Measurements from ENCODE around the gene C6orf120.
"Not testable (repeated sequence)": the region's sequence is repeated elsewhere in the genome, so short reads cannot be mapped to it uniquely, and the experiment has no call there.

C6orf120 gene

GRCh38 chr6:169685860-169686259 is 16.1 kb upstream of the C6orf120 start:
- H3K36me3 ChIP-seq (ENCODE audit: control insufficient read depth, insufficient read depth, low read length): no peaks in the 10 kb centered on the region
- H3K9ac ChIP-seq (ENCODE audit: low read depth, low read length): no peak overlapping the region
- H3K4me1 ChIP-seq (ENCODE audit: control insufficient read depth, insufficient read depth, low read length): no peaks in the 10 kb centered on the region
- no peak overlapping the region for H3K4me3 ChIP-seq (ENCODE audit: low read depth, low read length)
- H3K27me3 ChIP-seq (ENCODE audit: control insufficient read depth, insufficient read depth, low read length): no peaks in the 10 kb centered on the region
- no peaks in the 10 kb centered on the region for H3K9me3 ChIP-seq (ENCODE audit: control insufficient read depth, insufficient read depth, low read length)

GRCh38 chr6:169689287-169689686 is 12.6 kb upstream of the C6orf120 start:
- no peaks in the 10 kb centered on the region for H3K36me3 ChIP-seq (ENCODE audit: control insufficient read depth, insufficient read depth, low read length)

GRCh38 chr6:169691260-169691659 is 10.7 kb upstream of the C6orf120 start:
- Histone ChIP-seq H3K4me3 (ENCODE audit: low read depth, low read length) (no peak overlapping the region), H3K27me3 (ENCODE audit: control insufficient read depth, insufficient read depth, low read length) (no peaks in the 10 kb centered on the region), H3K36me3 (ENCODE audit: control insufficient read depth, insufficient read depth, low read length) (peaks cover 4% of the 10 kb centered on the region), H3K9ac (ENCODE audit: low read depth, low read length) (no peak overlapping the region), H3K4me1 (ENCODE audit: control insufficient read depth, insufficient read depth, low read length) (no peaks in the 10 kb centered on the region), H3K9me3 (ENCODE audit: control insufficient read depth, insufficient read depth, low read length) (no peaks in the 10 kb centered on the region)

More at GRCh38 chr6:169689287-169689686, 12.6 kb upstream of the C6orf120 start:
- Histone ChIP-seq H3K9me3 (ENCODE audit: control insufficient read depth, insufficient read depth, low read length) (no peaks in the 10 kb centered on the region), H3K4me1 (ENCODE audit: control insufficient read depth, insufficient read depth, low read length) (no peaks in the 10 kb centered on the region), H3K4me3 (ENCODE audit: low read depth, low read length) (no peak overlapping the region), H3K9ac (ENCODE audit: low read depth, low read length) (no peak overlapping the region), H3K27me3 (ENCODE audit: control insufficient read depth, insufficient read depth, low read length) (no peaks in the 10 kb centered on the region)

GRCh38 chr6:169692516-169692915 is 9.4 kb upstream of the C6orf120 start:
- Histone ChIP-seq H3K4me3 (ENCODE audit: low read depth, low read length) (no peak overlapping the region), H3K9ac (ENCODE audit: low read depth, low read length) (no peak overlapping the region), H3K36me3 (ENCODE audit: control insufficient read depth, insufficient read depth, low read length) (peaks cover 4% of the 10 kb centered on the region), H3K27me3 (ENCODE audit: control insufficient read depth, insufficient read depth, low read length) (no peaks in the 10 kb centered on the region), H3K9me3 (ENCODE audit: control insufficient read depth, insufficient read depth, low read length) (no peaks in the 10 kb centered on the region), H3K4me1 (ENCODE audit: control insufficient read depth, insufficient read depth, low read length) (no peaks in the 10 kb centered on the region)

- Histone ChIP-seq H3K9me3 (ENCODE audit: control insufficient read depth, insufficient read depth, low read length) (no peaks in the 10 kb centered on the region), H3K36me3 (ENCODE audit: control insufficient read depth, insufficient read depth, low read length) (peaks cover 12% of the 10 kb centered on the region), H3K4me3 (ENCODE audit: low read depth, low read length) (no peak overlapping the region), H3K27me3 (ENCODE audit: control insufficient read depth, insufficient read depth, low read length) (no peaks in the 10 kb centered on the region), H3K9ac (ENCODE audit: low read depth, low read length) (no peak overlapping the region), H3K4me1 (ENCODE audit: control insufficient read depth, insufficient read depth, low read length) (peaks cover 1% of the 10 kb centered on the region)
Measured at GRCh38 chr6:169695131-169695530, 6.8 kb upstream of the C6orf120 start.

GRCh38 chr6:169697115-169697514 is 4.8 kb upstream of the C6orf120 start:
- H3K9me3 ChIP-seq (ENCODE audit: control insufficient read depth, insufficient read depth, low read length); H3K4me3 ChIP-seq (ENCODE audit: low read depth, low read length); H3K9ac ChIP-seq (ENCODE audit: low read depth, low read length); H3K27me3 ChIP-seq (ENCODE audit: control insufficient read depth, insufficient read depth, low read length); H3K4me1 ChIP-seq (ENCODE audit: control insufficient read depth, insufficient read depth, low read length): not testable (repeated sequence)
- H3K36me3 ChIP-seq (ENCODE audit: control insufficient read depth, insufficient read depth, low read length): peaks cover 13% of the 10 kb centered on the region

GRCh38 chr6:169700296-169700695 is 1.6 kb upstream of the C6orf120 start:
- H3K9ac ChIP-seq (ENCODE audit: low read depth, low read length): no peak overlapping the region
- H3K27me3 ChIP-seq (ENCODE audit: control insufficient read depth, insufficient read depth, low read length): no peaks in the 10 kb centered on the region
- no peaks in the 10 kb centered on the region for H3K9me3 ChIP-seq (ENCODE audit: control insufficient read depth, insufficient read depth, low read length)
- peak overlapping the region; percentile 92 for H3K4me3 ChIP-seq (ENCODE audit: low read depth, low read length)
- peaks cover 14% of the 10 kb centered on the region for H3K4me1 ChIP-seq (ENCODE audit: control insufficient read depth, insufficient read depth, low read length)
- H3K36me3 ChIP-seq (ENCODE audit: control insufficient read depth, insufficient read depth, low read length): peaks cover 12% of the 10 kb centered on the region

- peaks cover 14% of the 10 kb centered on the region for H3K4me1 ChIP-seq (ENCODE audit: control insufficient read depth, insufficient read depth, low read length)
Measured at GRCh38 chr6:169701311-169701953, 494 bp upstream of the C6orf120 start.

GRCh38 chr6:169702840-169703246 is 917 bp downstream of the C6orf120 start:
- Histone ChIP-seq H3K36me3 (ENCODE audit: control insufficient read depth, insufficient read depth, low read length) (peaks cover 12% of the 10 kb centered on the region), H3K9ac (ENCODE audit: low read depth, low read length) (peak overlapping the region; percentile 88), H3K27me3 (ENCODE audit: control insufficient read depth, insufficient read depth, low read length) (no peaks in the 10 kb centered on the region), H3K9me3 (ENCODE audit: control insufficient read depth, insufficient read depth, low read length) (no peaks in the 10 kb centered on the region), H3K4me1 (ENCODE audit: control insufficient read depth, insufficient read depth, low read length) (peaks cover 14% of the 10 kb centered on the region), H3K4me3 (ENCODE audit: low read depth, low read length) (peak overlapping the region; percentile 92)

More at GRCh38 chr6:169701311-169701953, 494 bp upstream of the C6orf120 start:
- Histone ChIP-seq H3K4me3 (ENCODE audit: low read depth, low read length) (peak overlapping the region; percentile 92), H3K9me3 (ENCODE audit: control insufficient read depth, insufficient read depth, low read length) (no peaks in the 10 kb centered on the region), H3K9ac (ENCODE audit: low read depth, low read length) (peak overlapping the region; percentile 79), H3K27me3 (ENCODE audit: control insufficient read depth, insufficient read depth, low read length) (no peaks in the 10 kb centered on the region), H3K36me3 (ENCODE audit: control insufficient read depth, insufficient read depth, low read length) (peaks cover 12% of the 10 kb centered on the region)

- Histone ChIP-seq H3K9me3 (ENCODE audit: control insufficient read depth, insufficient read depth, low read length) (no peaks in the 10 kb centered on the region), H3K4me3 (ENCODE audit: low read depth, low read length) (no peak overlapping the region), H3K4me1 (ENCODE audit: control insufficient read depth, insufficient read depth, low read length) (peaks cover 8% of the 10 kb centered on the region), H3K27me3 (ENCODE audit: control insufficient read depth, insufficient read depth, low read length) (no peaks in the 10 kb centered on the region), H3K36me3 (ENCODE audit: control insufficient read depth, insufficient read depth, low read length) (no peaks in the 10 kb centered on the region), H3K9ac (ENCODE audit: low read depth, low read length) (no peak overlapping the region)
Measured at GRCh38 chr6:169707772-169708171, 5.8 kb downstream of the C6orf120 start.

GRCh38 chr6:169709293-169709692 is 7.4 kb downstream of the C6orf120 start:
- H3K9me3 ChIP-seq (ENCODE audit: control insufficient read depth, insufficient read depth, low read length): no peaks in the 10 kb centered on the region

GRCh38 chr6:169710009-169710408 is 8.1 kb downstream of the C6orf120 start:
- Histone ChIP-seq H3K36me3 (ENCODE audit: control insufficient read depth, insufficient read depth, low read length) (no peaks in the 10 kb centered on the region), H3K27me3 (ENCODE audit: control insufficient read depth, insufficient read depth, low read length) (no peaks in the 10 kb centered on the region), H3K4me3 (ENCODE audit: low read depth, low read length) (no peak overlapping the region), H3K4me1 (ENCODE audit: control insufficient read depth, insufficient read depth, low read length) (no peaks in the 10 kb centered on the region), H3K9me3 (ENCODE audit: control insufficient read depth, insufficient read depth, low read length) (no peaks in the 10 kb centered on the region), H3K9ac (ENCODE audit: low read depth, low read length) (no peak overlapping the region)

More at GRCh38 chr6:169709293-169709692, 7.4 kb downstream of the C6orf120 start:
- Histone ChIP-seq H3K9ac (ENCODE audit: low read depth, low read length) (no peak overlapping the region), H3K27me3 (ENCODE audit: control insufficient read depth, insufficient read depth, low read length) (no peaks in the 10 kb centered on the region), H3K4me1 (ENCODE audit: control insufficient read depth, insufficient read depth, low read length) (peaks cover 2% of the 10 kb centered on the region), H3K36me3 (ENCODE audit: control insufficient read depth, insufficient read depth, low read length) (no peaks in the 10 kb centered on the region), H3K4me3 (ENCODE audit: low read depth, low read length) (no peak overlapping the region)
